NT2/D1 (cell line): ENCODE data around the gene IL4R.

Experiments
- DNase-seq: peaks from one replicate; pipeline ENCODE4 v3.0.0-alpha.2; 2011; ENCODE audit warnings: low read depth, low spot score
- H3K27me3 ChIP-seq: 2 replicates; pipeline ENCODE4 v1.6.0; 2011; ENCODE audit warnings: mild to moderate bottlenecking; ENCODE audit not compliant: insufficient read length, insufficient read depth
- H3K36me3 ChIP-seq: 2 replicates; pipeline ENCODE4 v1.6.1; 2011; ENCODE audit warnings: mild to moderate bottlenecking, low read length, mixed read lengths; ENCODE audit not compliant: insufficient read depth, insufficient read length
- H3K4me1 ChIP-seq: 2 replicates; pipeline ENCODE4 v1.5.1; 2011; ENCODE audit not compliant: insufficient read depth, insufficient read length
- H3K4me3 ChIP-seq: 2 replicates; pipeline ENCODE4 v1.5.1; 2011; ENCODE audit warnings: low read depth; ENCODE audit not compliant: insufficient read length
- H3K9ac ChIP-seq: 2 replicates; pipeline ENCODE4 v1.6.0; 2011; ENCODE audit warnings: low read depth; ENCODE audit not compliant: insufficient read length
- H3K9me3 ChIP-seq: 2 replicates; pipeline ENCODE4 v1.5.1; 2011; ENCODE audit warnings: mild to moderate bottlenecking, low read length; ENCODE audit not compliant: insufficient read depth
- SUZ12 ChIP-seq: IDR thresholded peaks from 2 replicates; pipeline ENCODE4 v1.6.1; 2011; ENCODE audit not compliant: insufficient read length, insufficient read depth; ENCODE audit errors: extremely low read depth
- YY1 ChIP-seq: IDR thresholded peaks from 2 replicates; pipeline ENCODE4 v1.6.1; 2011; ENCODE audit not compliant: insufficient read length, insufficient read depth
- ZNF274 ChIP-seq: IDR thresholded peaks from 2 replicates; pipeline ENCODE4 v1.6.1; 2011; ENCODE audit warnings: mild to moderate bottlenecking, low read depth, low read length

Gene IL4R

GRCh38 chr16:27384425-27384824 is 70.7 kb downstream of the IL4R start:
- H3K9me3 ChIP-seq = peaks cover 17% of the 10 kb centered on the region; the same call in 1 of the 2 replicates
- no peaks in the 10 kb centered on the region for H3K27me3 ChIP-seq
- H3K4me1 ChIP-seq = no peaks in the 10 kb centered on the region
- DNase-seq = no peak
- H3K36me3 ChIP-seq = no peaks in the 10 kb centered on the region
- H3K4me3 ChIP-seq = no peak overlapping the region
- TF ChIP-seq SUZ12 = no peak
- TF ChIP-seq YY1 = no peak
- TF ChIP-seq ZNF274 = no peak
- no peak overlapping the region for H3K9ac ChIP-seq

DNA sequence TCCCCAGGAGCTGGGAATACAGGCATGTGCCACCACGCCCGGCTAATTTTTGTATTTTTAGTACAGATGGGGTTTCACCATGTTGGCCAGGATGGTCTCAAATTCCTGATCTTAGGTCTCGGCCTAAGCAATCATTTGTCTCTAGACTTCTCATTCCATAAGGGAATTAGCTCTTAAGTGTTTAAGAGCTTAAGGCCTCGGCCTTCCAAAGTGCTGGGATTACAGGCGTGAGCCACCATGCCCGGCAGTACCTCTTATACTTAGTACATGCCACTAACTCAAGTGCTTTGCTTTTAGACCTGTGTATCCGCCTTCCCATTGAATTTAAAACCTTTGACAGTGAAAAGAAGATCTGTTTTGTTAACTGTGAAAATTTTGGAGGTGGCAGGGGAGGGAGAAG is 71.6 kb downstream of the IL4R start:
- DNase-seq = no peak
- no peak for TF ChIP-seq ZNF274
- no peak for TF ChIP-seq SUZ12
- TF ChIP-seq YY1 = no peak
- no peaks in the 10 kb centered on the region for H3K4me1 ChIP-seq
- no peak overlapping the region for H3K4me3 ChIP-seq
- H3K9ac ChIP-seq = no peak overlapping the region
- H3K36me3 ChIP-seq = no peaks in the 10 kb centered on the region
- H3K9me3 ChIP-seq = peaks cover 19% of the 10 kb centered on the region; the same call in 1 of the 2 replicates
- no peaks in the 10 kb centered on the region for H3K27me3 ChIP-seq

DNA sequence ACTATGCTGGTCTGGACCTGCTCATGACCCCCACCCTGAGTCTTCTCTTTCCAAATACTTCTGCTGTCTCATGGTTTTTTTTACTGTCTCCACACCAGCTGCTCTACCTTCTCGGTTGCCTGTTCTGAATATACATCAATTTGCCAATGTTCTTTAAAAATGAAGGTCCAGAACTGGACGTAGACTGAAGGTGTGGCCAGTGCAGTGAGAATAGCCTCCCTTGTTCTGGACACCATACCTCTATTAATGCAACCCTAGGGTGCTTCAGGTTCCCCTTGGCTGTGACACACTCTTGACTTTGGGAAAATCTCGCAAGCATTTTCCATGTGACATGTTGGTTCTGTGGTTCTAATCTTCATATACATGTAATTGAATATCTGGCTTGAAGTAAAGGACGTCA is 72.9 kb downstream of the IL4R start:
- Histone ChIP-seq H3K4me3 (no peak overlapping the region), H3K36me3 (no peaks in the 10 kb centered on the region), H3K9me3 (peaks cover 19% of the 10 kb centered on the region; the same call in 1 of the 2 replicates), H3K4me1 (no peaks in the 10 kb centered on the region), H3K27me3 (no peaks in the 10 kb centered on the region), H3K9ac (no peak overlapping the region)
- no peak for DNase-seq
- TF ChIP-seq YY1 (no peak), ZNF274 (no peak), SUZ12 (no peak)

DNA sequence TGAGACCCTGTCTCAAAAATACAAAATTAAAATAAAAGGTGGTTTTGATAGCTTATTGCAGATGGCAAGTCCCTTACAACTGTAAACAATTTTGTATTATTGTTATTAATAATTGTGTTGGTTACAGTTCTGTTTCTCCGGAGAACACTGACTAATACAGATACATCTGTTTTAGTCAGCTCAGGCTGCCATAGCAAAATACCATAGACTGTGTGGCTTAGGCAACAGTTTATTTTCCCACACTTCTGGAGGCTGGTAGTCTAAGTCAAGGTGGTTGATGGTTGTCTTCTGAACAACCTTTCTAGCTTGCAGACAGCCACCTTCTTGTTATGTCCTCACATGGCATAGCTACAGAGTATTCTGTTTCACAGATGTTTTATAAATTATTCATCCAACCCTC is 74.0 kb downstream of the IL4R start:
- no peak for DNase-seq
- Histone ChIP-seq H3K27me3 (no peaks in the 10 kb centered on the region), H3K36me3 (no peaks in the 10 kb centered on the region), H3K4me3 (no peak overlapping the region), H3K9ac (no peak overlapping the region), H3K4me1 (no peaks in the 10 kb centered on the region), H3K9me3 (peaks cover 21% of the 10 kb centered on the region; the same call in 1 of the 2 replicates)
- TF ChIP-seq SUZ12 = no peak
- TF ChIP-seq YY1 = no peak
- TF ChIP-seq ZNF274 = no peak

- H3K27me3 ChIP-seq = no peaks in the 10 kb centered on the region
- no peak for TF ChIP-seq YY1
- no peak for TF ChIP-seq ZNF274
- TF ChIP-seq SUZ12 = no peak
- H3K36me3 ChIP-seq = no peaks in the 10 kb centered on the region
- H3K4me3 ChIP-seq = no peak overlapping the region
- H3K9ac ChIP-seq = no peak overlapping the region
- H3K4me1 ChIP-seq = no peaks in the 10 kb centered on the region
- no peak for DNase-seq
- H3K9me3 ChIP-seq = peaks cover 19% of the 10 kb centered on the region; the same call in 1 of the 2 replicates
Measured at GRCh38 chr16:27389272-27389961, 75.6 kb downstream of the IL4R start.

GRCh38 chr16:27390151-27390550 is 76.4 kb downstream of the IL4R start:
- DNase-seq = no peak
- Histone ChIP-seq H3K4me3 (no peak overlapping the region), H3K36me3 (no peaks in the 10 kb centered on the region), H3K9me3 (peaks cover 18% of the 10 kb centered on the region), H3K9ac (no peak overlapping the region), H3K27me3 (no peaks in the 10 kb centered on the region), H3K4me1 (no peaks in the 10 kb centered on the region)
- no peak for TF ChIP-seq ZNF274
- no peak for TF ChIP-seq SUZ12

DNA sequence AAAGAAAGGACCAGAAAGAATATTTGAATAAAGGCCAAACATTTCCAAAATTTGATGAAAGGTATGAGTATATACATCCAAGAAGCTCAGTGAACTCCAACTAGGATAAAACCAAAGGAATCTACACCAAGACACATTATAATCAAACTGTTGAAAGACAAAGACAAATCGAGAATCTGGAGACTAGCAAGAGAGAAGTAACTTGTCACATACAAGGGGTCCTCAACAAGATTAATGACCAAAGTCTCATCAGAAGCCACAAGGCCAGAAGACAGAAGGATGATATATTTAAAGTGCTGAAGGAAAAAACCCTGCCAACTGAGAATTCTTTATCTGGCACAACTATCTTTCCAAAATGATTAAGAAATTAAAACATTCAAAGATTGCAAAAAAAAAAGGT is 78.9 kb downstream of the IL4R start:
- Histone ChIP-seq H3K36me3 (no peaks in the 10 kb centered on the region), H3K9ac (no peak overlapping the region), H3K4me1 (no peaks in the 10 kb centered on the region), H3K4me3 (no peak overlapping the region), H3K27me3 (no peaks in the 10 kb centered on the region), H3K9me3 (peaks cover 22% of the 10 kb centered on the region)
- no peak for DNase-seq
- TF ChIP-seq ZNF274 (no peak), YY1 (no peak), SUZ12 (no peak)
